GM19035 (cell line): ENCODE data around the gene CD52.
"Not testable (repeated sequence)": the region's sequence is repeated elsewhere in the genome, so short reads cannot be mapped to it uniquely, and the experiment has no call there.

Experiments
- ATAC-seq: cut with Tn5 transposase; IDR thresholded peaks from one replicate; pipeline ENCODE4 v1.9.1; 2021; ENCODE audit not compliant: unreplicated experiment

Gene CD52

DNA sequence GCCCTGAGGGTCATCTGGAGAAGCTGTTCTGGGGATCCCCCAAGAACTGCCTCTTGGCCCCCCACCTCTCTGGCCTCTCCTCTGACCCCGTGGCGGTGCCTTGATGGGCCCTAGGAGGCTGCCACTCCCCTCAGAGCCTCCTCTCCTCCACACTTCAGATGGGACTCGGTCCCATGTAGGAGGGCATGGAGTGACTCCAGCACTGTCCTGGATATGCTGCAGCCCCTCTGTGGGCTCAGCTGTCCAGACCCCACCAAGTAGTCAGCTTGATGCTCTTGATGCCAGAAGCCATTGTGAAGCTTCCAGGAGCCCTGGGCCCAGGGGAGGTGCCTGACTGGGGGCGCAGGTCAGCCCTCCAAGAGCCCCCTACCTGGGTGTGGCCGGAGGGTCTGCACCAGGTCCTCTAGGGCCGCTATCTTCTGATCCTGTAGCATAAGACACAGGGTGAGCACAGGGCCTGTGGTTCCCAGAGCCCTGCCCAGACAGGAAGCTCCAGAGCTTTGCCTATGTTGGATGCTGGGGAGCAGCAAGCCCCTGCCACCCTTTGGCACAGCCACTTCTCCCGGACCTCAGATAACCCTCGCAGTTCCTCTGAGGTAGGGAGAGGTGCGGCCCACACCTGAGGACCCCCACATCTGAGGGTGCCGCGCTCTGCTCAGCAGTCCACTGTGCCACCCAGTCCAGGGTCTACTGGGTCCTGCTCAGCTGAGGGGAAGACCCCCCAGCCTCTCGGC, 20.5 kb upstream of the CD52 start:
- no peak for ATAC-seq

DNA sequence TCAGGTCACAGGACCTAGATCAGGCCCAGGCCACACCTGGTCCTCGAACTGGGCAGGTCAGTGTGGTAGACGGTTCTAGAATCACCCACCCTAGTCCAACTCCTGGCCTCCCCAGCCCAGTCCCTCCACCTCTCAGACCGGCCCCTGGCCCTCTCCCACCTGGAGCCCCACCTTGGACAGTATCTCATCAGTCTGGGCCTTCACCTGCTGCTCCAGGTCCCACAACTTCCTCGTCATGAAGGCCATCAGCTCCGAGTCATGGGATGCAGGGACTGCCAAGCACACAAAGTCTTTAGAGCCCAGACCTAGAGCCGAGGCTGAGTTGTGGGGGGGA, 20.0 kb upstream of the CD52 start:
- no peak for ATAC-seq

DNA sequence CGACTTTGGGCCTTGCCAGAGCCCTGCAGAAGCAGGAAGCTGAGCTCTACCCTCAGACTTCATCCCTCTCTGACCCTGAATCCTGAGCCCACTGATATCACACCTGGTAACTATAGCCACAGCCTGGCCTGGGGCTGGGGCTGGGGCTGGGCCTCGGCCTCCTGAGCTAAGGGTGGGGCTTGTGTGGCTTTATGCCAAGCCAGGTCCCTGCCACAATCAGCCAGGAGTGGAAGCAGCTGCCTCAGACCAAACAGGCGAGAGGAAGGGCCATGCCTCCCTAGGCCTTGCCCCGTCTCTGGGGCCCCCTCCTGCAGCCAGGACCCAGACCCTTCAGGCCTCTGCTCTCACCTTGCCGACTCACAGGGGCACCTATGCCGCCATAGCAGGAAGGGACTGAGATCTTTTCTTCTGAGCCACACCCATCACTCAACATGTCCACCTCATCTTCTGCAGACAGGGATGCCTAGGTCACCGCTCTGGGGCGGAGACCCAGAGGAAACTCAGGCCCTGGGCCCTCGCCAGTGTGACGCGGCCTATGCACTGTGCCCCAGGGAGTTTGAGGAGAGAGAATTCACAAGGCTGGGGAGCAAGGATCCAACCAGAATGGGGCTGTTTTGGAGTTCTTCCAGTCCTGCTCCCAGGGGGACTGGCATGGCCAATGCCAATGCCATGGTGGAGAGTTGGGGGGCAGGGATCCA, 17.0 kb upstream of the CD52 start:
- no peak for ATAC-seq

DNA sequence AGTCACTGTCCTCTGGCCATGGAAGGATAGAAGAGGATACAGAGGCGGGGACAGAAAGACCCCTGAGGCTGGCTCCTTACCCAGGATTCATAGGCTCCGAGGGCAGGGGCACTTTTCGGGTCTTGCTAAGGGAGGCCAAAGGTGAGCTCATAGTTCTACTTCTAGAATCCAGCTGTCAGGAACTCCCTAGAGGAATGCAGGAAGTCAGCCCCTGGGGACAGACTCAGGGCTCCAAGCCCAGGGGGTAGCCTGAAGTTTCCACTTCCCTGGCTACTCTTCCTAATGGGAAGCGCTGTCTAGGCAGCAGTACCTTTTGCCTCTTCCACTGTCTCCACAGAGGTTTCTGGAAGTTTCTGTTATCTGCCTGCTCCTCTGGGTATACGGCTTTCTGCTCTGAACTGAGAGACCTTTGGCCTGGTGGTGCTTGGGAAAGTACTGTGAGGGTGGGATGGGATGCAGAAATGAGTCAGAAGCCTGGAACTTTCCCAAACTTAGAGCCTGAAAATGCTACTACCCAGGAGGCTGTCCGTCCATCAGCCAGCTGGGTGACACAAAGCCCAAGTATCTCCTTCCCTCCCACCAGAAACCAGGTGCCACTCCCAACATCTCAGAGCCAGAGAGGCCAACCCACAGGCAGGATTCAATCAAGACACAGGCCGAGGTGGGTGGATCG, 14.9 kb upstream of the CD52 start:
- no peak for ATAC-seq

DNA sequence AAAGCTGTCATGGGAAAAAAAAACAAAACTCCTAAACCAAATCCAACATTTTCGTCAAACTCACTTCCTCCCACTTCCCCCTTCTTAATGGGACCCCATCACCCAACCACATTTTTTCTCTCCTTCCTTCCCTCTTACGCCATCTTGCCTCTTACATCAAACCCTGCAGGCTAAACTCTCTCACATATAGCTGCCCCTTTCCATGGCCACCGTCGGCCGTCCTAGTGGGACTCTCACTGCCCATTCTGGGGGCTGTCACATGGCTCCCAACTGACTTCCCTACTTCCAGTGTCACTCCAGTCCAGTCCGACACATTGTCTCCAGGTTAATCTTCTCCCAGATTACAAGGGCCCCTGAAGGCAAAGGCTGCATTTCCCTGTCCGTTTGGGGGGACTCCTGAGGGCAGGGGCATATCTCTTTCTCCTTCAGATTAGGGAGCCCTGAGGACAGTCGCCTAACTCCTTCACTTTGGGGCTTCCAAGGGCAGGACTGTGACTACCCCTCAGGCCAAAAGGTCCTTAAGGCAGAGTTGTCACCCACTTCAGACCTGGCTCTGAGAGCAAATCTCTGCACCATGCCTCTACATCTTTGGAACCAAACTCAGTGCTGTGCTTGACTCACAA, 12.0 kb upstream of the CD52 start:
- ATAC-seq, result no peak

DNA sequence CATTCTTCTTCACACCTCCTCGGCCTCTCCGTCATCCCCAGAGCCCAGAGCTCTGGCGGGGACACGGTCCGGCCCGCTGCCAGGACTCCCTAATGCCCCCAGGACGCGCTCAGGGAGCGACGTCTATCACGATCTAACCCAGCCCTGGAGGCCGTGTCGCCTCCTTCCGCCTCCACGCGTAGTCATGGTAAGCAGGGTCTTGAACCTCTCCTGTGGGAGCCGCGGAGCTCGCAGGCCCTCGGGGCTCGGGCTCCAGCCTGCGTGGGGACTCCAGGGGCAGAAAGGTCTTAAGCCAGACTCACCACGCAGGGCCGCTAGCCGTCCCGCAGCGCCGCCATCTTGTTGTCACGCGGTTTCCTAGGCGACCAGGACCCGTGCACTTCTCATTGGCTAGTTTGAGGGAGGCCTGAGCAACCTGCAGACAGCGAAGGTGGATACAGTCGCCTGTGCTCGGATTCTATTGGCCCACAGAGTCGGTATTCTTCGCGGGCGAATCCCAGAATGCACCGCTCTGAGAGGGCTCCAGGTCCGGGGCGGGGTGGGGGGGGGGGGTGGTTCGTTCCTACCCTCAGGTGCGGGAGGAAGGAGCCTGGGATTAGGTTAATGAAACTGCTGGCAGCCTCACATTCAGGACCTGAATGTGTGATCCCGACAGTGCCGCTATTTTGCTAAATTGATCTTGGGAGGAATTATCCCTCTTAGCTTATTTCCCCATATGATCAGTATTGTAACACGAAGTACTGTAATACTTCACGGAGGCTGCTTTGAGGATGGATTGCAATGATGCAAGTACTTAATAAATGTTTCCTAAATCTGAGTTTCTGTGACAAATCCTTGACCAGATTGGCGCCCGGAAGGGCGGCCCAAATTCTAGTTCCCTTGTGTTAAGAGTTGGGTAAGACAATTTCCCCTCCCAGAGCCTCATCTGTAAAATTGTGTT, 11.2 kb upstream of the CD52 start, which contains the start of gene UBXN11:
Gene UBXN11 (minus strand): TSS at position 347 of the 940 bp plus-strand sequence. CDS start 3,753 bp downstream, outside the sequence.
- ATAC-seq, result peak; percentile 99

DNA sequence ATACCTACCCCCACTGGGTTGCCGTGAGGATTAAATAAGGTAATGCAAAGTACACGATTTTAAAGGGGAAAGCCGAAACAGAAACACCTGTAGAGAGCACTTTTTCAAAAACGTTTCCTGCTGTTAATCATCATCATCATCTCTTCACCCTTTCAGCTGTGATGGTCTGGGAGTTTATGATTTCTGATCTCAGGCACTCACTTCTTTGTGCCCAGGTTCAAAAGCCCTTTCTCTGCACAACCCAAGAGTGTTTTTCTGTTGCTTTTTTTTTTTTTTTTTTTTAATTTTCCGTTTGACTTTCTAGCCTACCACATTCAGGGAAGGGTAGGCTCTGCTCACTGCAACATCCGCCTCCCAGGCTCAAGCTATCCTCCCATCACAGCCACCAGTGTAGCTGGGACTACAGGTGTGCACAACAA, 10.4 kb upstream of the CD52 start:
- ATAC-seq, result no peak

DNA sequence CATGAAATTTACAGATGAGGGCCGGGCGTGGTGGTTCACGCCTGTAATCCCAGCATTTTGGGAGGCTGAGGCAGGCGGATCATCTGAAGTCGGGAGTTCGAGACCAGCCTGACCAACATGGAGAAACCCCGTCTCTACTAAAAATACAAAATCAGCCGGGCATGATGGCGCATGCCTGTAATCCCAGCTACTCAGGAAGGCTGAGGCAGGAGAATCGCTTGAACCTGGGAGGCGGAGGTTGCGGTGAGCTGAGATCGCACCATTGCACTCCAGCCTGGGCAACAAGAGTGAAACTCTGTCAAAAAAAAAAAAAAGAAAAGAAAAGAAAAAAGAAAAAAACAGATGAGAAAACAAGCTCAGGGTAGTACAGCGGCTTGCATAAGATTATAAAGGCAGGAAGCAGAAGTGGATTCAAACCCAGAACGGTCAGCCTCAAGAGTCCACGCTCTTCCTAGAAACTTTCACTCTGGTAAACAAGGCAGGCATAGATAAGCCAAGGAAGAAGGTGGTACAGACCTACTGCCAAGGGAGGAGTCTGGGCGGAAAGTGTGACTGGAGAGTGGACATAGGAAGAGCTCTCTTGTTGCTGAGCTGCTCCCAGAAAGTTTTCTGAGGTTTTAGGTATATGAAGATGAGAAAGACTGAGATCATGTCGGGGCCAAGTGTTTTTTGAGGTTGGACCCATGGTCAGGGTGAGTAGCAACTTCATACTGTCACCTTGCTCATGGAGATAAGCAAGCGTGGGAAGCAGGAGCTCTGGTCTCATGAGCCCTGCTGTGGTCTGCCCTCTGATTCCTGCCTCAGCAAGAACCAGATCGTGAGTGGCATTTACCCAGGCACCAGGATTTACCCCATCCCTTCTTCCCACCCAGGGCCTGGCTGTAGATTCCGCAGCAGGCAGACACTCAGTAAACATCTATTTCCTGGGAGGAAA, 9.5 kb upstream of the CD52 start:
- not testable (repeated sequence) for ATAC-seq

DNA sequence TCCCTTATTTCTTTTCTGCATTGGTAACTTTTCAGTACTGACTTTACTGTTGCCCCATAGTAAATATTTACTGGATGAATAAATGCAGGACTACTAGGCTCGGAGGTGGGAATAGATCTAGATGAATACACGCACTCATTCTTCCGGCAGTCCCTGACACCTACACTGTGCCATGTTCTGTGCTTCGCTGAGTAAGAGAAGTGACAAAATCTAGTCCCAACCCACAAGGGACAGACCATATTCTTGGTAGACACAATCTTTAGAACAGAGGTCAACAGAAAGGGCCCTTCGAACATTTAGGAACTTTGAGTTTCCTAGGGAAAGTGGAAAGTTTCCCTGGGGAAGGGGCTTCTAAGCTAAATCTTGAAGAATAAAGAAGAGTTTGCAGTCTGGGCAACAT, 3.3 kb upstream of the CD52 start:
- no peak for ATAC-seq

DNA sequence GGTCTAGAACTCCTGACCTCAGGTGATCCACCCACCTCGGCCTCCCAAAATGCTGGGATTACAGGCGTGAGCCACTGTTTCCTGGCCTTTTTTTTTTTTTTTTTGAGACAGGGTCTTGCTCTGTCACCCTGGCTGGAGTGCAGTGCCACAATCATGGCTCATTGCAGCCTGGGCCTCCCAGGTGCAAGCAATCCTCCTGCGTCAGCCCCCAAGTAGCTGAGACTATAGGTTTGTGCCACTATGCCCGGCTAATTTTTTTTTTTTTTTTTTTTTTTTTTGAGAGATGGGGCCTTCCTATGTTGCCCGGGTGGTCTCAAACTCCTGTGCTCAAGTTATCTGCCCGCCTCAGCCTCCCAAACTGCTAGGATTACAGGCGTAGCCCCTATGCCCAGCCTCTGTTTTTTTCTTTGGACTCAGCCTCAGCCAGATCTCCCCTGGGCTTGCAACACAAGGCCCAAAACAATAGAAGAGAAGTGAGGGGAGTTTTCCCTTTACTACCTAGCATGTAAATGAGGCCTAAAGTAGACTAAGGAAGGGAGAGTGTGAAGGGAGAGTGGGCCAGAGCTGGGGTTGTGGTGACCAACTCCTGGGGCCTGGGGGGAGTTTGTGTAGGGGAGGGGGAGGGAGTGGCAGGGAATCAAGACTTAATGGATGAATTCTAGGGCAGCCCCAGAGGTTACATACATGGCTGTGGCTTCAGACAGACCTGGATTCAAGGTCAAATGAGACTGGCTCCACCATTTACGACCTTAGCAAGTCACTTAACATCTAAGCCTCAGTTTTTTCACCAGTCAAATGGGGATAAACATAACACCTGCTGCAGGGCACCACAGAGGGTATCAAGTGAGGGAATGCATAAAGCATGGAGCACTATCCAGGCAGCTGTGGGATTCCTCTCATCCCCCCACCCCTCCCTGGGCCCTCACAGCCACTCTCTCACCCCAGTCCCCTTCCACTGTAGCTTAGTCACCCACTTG, 1.6 kb upstream of the CD52 start:
- no peak for ATAC-seq

DNA sequence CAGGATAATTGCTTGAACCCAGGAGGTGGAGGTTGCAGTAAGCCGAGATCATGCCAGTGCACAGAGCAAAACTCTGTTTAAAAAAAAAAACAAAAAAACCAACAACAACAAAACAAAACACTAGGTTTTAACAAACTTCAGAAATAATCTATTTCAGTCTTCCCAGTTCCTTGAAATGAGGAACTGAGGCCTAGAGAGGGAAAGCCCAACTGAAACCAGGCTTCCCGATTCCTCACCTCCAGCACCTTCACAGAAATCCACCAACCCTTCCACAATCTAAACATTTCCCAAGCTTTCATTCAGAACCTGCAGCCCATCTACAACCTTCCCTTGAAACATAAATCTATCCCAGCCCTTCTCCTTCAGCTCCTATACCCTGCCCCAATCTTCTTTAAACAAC, 612 bp upstream of the CD52 start:
- ATAC-seq, result no peak

DNA sequence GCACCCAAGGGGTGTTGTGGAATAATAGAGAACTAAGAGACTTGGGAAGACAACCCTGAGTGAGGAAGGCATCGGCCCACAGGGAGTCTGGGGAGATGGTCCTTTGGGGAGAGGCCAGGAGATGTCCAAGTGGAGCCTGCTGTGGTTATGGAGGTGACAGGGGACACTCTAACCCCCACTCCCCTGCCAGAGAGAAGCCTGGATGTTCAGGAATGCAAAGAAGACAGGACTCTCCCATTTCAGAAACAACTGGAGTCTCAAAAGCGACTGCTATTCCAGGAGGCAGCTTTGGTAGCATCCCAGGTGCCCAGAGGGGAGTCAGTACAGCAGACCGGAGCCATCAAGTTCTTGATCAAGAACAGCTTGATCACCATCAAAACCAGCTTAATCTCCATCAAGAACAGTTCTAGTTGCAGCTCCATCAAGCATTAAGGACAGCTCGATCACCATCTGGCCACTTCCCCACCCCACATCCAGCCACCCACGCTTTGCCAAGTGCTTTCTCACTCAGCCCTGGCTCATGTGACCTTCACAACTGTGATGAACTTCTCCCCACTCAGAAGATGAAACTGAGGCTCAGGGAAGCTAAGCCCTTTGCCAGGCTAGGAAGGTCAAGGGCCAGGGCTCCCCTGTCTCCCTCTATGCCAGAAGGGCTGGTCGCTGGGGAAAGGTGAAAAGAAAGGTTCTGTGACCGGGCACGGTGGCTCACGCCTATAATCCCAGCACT, 743 bp downstream of the CD52 start:
- no peak for ATAC-seq

DNA sequence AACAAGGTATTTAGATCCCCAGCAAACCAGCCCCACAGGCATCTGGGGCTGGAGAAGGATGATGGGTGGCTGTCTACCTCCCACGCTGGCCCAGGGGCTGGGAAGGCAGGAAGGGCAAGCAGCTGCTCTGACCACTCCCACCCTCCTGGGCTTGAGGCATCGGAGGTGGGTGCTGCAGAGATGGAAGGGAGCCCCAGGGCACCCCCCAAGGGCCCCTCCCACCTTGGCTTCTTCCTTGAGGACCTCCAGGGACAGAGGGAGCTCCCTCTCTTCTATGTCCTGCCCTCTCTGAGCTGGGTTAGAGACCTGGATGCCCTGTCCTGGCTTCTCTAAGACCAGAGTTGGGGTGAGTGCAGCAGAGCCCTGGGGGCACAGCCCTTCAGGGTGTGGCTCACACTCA, 3.1 kb downstream of the CD52 start:
- no peak for ATAC-seq

DNA sequence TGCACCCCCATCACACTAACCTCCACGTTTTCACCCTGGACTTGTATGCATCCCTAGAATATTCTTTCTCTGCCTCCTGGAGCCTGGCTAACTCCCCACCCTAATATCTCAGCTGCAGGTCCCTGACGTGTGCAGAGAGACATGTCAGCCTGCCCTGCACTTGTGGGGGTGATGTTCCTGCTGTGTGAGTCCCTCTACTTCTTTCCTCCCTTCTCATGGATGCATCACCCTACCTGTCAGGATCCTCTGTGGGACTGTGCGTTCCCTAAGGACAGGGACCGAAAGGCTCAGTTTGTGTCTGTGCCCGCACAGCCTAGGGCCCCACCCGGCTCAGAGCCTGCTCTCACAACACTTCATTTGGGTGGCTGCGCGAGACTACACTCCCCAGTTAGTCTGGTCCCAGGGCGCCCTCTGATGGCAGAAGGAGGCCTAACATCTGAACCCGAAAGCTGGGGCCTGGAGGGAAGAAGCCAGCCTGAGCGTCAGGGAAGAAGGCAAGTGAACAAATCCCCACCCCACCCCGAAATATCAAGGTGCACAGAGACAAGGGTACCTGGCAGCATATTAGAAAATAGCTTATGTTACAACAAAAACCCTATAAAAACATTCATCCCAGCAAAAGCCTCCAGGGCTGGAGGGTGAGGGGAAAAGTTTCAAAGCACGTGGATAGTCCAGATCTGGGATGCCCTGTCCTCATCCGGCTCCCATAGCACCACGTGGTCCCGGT, 3.7 kb downstream of the CD52 start:
- ATAC-seq, result no peak

DNA sequence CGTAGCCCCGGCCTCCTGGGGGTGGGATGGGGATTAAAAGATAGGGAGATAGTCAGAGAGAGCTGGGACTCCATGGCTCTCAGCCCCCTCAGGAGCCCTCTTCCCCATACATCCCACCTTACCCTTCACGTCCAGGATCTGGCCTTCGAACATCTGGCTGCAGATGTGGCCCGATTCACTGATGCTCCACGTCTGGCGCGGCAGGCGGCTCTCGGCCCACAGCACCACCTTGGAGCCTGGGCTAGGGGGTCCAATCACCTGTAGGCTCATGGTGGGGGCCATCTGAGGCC, 4.2 kb downstream of the CD52 start:
- ATAC-seq, result no peak

DNA sequence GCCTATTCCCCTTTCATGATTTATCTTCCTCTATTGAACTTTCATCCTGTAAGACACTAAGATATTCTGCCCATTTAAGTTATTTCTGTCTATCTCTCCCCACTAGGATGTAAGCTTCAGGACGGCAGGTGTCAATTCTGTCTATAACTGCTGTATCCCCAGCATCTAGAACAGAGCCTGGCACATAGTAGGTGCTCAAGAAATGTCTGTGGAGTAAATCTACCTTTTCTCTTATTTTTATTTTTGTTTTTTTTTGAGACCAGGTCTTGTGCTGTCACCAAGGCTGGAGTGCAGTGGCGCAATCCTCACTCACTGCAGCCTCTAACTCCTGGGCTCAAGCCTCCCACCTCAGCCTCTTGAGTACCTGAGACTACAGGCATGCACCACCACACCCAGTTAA, 5.6 kb downstream of the CD52 start:
- ATAC-seq, result no peak

DNA sequence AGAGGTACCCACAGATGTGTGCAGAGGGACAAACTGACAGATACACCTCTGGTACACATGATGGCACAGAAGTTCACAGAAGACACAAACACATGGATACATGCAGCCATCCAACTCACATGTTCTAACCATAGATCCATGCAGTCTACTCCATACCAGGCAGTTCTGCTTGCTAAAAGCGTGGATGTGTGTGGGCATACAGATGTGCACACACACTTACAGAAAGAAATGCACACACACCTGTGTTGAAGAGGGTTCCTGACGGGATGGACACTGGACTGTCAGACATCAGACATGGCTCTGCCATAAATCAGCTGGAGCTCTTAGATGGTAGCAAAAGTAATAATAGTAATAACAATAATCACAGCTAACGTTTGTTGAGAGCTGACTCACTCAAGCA, 6.8 kb downstream of the CD52 start:
- no peak for ATAC-seq
